NCI-H82 treated with DMSO at 0.1 percent for 48 hours (cell line): ENCODE data around the gene SERPINB12.
A peak's percentile ranks its signal among the peaks of the same experiment; 100 is the strongest.

Experiments
- DNase-seq: peaks from one replicate; lab custom pipeline; 2025; ENCODE audit not compliant: unreplicated experiment; lab: John Stamatoyannopoulos, UW

Gene SERPINB12

GRCh38 chr18:63550068-63550467 lies 7.9 kb downstream of the SERPINB12 start:
- no peak for DNase-seq

DNA sequence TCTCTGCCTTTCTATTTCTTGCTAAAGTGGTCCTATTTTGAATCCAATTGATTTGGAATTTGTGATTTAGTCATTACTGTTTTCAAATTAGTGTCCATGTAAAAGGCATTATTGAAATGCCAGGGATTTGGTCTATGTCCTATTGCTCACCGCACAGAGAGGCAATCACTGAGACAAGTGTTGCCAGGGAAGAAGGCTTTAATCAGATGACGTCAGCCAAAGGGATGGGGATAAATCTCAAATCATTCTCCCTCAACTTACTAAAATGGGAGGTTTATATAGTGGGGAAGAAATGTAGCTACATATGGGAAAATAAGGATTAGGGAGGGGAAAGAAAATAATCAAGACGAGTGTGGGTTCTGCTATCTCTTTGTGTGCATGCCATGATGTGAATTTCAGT lies 9.6 kb downstream of the SERPINB12 start:
- DNase-seq = no peak

- no peak for DNase-seq
Measured at GRCh38 chr18:63552581-63552980, 10.4 kb downstream of the SERPINB12 start.

DNA sequence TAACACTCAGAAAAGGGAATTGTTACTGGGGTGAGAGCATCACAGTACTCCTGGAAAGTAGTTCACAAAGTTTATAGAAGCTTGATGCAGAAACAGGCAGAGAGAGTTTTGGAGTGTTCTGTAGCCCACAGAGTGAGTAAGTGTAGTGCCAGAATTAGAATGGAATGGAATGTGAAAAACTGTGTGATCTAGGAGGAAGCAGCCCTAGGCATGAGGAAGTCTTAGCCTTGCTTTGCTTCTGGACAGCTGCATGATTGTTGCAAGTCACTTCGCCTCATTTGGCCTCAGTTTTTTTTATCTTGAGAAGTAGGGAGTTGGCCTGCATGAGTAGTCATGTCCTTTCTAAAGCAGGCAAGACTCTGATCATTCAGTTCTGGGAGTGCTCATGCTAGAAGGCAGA lies 10.9 kb downstream of the SERPINB12 start:
- no peak for DNase-seq

GRCh38 chr18:63559567-63560491 lies 17.7 kb downstream of the SERPINB12 start:
- DNase-seq = no peak

DNA sequence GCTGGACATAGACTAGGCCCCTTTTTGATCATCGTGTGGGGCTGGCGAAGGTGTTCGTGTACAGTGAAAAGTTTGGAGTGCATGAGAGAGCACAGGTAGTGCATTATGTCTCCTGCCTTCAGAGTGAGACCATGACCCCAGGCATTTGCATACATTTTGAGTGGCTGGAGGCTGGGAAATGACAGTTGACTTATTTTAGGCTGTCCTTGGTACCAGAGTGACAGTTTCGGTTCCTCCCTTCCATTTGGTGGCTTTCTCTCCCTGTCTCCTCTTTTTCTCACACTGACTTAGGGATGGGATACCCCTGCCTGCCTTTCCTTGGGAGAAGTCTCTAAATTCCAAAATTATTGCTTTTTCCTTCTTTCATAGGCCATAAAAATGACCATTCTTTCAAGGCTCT lies 20.1 kb downstream of the SERPINB12 start:
- no peak for DNase-seq

DNA sequence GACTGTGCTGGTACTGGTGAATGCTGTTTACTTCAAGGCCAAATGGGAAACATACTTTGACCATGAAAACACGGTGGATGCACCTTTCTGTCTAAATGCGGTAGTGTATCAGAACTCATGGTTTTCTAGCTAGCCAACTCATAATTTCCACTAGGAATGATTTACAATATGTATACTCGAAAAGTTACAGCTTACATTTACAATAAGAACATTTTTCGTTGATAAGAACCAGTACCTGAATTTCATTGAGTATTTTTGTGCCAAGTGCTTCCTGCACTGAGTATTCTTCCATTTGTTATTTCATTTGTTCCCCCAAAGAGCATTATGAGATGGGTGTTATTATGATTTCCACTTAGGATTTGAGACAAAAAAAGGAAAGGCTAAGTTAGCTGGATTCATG lies 21.9 kb downstream of the SERPINB12 start:
- no peak for DNase-seq

- no peak for DNase-seq
Measured at GRCh38 chr18:63564561-63564960, 22.4 kb downstream of the SERPINB12 start.

GRCh38 chr18:63567276-63567675 lies 25.1 kb downstream of the SERPINB12 start:
- DNase-seq = no peak

- no peak for DNase-seq
Measured at GRCh38 chr18:63567825-63568224, 25.7 kb downstream of the SERPINB12 start.

DNA sequence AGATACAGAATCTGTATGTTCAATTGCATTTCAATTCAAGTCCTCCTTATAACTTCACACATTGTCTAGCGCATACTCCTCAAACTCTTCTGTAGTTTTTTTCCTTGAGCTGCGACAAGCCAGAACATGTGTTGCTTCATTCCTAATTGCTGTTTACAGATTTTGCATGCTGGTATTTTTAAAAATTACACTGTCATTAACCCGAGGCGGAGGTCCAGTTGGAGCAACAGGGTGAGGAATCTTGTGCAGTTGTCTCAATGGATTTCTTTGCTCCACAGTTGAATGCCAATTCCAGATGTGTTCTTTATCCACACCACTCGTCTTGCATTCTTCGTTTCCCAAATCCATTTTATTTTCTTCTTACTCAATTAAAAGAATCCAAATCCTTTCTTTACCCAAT lies 28.6 kb downstream of the SERPINB12 start:
- no peak for DNase-seq

DNA sequence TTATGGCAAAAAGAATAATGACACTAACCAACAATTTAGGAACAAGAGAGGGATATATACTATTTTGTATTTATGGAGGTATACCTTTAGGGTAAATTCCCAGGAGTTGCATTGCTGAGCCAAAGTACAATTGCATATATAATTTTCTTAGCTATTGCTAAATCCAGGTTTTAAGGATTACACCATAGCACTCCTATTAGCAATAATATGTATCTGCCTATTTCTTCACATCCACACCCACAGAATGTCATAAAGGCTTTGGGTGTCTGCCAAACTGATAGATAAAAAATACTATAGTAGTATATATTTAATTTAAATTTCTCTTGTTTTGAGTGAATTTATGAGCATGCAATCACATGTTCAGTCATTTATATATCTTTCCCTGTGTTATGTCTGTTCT lies 33.5 kb downstream of the SERPINB12 start:
- no peak for DNase-seq

DNA sequence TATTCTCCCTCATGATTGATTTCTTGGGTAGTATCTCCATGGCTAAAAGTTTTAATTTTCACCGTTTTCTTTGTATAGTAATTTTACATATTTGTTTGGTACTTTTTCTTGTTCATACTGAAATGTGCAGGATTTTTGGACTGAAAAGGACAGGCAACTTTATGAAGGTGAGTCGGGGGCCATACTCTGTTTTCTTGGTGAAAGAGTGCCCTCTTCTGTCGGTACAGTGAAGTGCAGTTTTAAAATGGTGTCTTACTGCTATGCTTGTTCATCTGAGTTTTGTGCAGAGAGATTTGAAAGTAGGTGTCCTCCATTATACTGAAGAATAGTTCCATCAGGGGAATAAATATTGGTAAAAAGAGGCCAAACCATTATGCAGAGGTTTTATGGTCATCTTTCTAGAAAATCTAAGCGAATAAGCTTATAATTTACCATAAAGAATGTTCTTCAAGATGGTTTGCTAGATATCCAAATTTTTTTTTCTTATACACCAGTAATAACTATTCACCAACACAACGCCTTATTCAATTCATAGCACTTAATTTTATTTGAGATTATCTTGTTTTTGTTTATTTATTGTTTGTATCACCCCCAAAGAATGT lies 36.3 kb downstream of the SERPINB12 start:
- DNase-seq = no peak

- no peak for DNase-seq
Measured at GRCh38 chr18:63579616-63580015, 37.4 kb downstream of the SERPINB12 start.

GRCh38 chr18:63585988-63586387 lies 43.8 kb downstream of the SERPINB12 start:
- DNase-seq = no peak

- DNase-seq = peak; percentile 9
Measured at GRCh38 chr18:63586431-63586830, 44.3 kb downstream of the SERPINB12 start.

DNA sequence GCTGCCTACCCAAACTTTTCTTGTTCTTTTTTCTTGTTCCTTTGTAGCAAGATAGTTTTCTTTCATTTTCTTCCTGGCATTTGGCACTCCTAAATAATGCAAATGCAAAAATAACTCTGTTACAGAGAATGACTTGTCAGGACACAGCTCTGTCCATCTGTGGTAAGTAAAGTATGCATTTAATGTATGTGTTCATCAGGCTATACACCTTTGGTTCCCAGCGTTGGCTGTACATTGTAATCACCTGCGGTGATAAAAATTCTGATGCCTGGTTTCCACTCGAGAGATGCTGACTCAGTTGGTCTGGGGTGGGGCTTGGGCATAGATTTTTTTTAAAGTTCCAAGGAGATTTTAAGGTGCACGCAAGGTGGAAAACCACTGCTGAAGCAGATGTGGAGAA lies 44.8 kb downstream of the SERPINB12 start, which contains the start of gene SERPINB13:
TSS of gene SERPINB13 (plus strand) at position 378 of the 400 bp plus-strand sequence. CDS start 1,325 bp downstream, outside the sequence.
- DNase-seq = no peak

GRCh38 chr18:63588909-63589308 lies 46.7 kb downstream of the SERPINB12 start:
- no peak for DNase-seq

DNA sequence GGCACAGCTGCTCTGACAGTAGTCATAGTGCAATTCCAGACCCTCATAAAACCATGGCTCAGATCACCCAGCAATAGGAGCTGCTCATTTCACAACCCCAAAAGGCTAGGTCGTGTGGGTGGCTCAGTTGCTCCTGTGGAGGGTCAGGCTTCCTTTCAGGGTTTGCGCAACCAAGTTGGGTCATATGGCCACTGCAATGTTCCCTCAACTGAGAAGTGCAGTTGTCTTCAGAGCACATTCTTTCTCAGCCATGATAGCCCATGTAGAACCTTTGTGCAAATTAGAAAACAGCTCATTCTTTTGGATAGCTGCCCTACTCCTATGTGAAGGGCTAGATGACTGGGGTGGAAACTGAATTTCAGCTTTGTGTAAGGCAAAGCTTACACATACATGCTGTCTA lies 48.2 kb downstream of the SERPINB12 start:
- no peak for DNase-seq

DNA sequence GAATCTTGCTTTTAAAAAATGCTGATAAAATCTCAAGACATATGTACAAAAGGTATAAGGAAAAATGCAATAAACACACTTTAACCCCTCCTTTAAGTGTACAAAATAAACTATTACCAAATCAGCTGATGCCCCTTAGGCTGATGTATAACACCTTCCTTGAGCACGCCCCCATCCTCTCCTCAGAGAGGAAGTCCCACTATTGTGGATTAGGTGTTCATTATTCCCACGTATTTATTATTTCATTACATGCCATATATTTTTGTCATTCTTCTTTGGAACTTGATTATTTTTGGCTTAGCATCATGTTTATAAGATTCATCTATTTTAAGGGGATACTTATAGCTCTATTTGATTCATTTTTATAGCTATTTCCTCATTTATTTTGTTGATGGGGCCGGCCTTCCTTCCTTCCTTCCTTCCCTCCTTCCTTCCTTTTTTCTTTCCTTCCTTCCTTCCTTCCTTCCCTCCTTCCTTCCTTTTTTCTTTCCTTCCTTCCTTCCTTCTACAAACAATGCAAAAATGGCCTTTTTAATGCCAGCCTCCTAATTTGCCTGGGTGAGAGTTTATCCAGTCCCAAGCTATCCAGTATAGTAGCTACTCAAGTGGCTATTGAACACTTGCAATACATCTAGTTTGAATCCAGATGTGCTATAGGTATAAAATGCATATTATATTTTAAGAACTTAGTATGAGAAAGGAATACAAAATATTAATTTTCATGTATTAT lies 49.0 kb downstream of the SERPINB12 start:
- DNase-seq = no peak

DNA sequence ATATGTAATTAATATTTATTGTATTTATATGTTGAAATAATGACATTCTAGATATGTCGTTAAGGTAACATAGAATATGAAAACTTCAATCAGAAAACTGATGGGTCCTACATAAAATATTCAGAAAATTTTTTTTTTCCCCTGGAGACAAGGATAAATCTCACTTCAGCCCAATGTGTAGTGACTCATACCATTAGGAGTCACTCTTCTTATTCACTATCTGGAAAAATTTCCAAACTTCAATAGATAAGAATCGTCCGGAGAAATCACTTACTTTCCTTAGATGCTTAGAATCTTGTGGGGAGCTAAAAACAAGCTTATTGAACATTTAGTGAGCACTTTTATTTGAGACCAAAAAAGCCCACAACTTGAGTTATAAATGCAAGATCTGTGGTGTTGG lies 49.6 kb downstream of the SERPINB12 start:
- DNase-seq = no peak

DNA sequence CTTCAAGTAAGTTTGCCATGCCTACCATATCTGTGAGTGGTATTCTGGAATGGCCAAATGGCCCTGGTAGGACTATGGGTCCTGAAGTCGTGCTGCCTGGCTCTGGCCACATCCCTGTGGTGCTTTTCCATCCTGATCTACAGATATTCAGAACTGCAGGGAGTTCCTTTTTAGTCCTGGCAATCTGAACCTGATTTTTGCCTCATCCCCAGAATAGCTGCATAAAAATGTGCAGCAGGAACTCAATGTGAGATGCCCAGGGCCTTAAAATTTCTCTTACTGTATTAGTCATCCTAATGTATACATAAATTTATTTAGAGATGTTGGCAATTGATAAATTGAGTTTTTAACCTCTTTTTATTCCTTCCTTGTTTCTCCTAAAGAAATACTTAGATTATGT lies 50.3 kb downstream of the SERPINB12 start:
- no peak for DNase-seq
